Measurements from ENCODE around the gene KRTAP5-9.
"Not testable (repeated sequence)": the region's sequence is repeated elsewhere in the genome, so short reads cannot be mapped to it uniquely, and the experiment has no call there.

- TF ChIP-seq, protein P1, sequence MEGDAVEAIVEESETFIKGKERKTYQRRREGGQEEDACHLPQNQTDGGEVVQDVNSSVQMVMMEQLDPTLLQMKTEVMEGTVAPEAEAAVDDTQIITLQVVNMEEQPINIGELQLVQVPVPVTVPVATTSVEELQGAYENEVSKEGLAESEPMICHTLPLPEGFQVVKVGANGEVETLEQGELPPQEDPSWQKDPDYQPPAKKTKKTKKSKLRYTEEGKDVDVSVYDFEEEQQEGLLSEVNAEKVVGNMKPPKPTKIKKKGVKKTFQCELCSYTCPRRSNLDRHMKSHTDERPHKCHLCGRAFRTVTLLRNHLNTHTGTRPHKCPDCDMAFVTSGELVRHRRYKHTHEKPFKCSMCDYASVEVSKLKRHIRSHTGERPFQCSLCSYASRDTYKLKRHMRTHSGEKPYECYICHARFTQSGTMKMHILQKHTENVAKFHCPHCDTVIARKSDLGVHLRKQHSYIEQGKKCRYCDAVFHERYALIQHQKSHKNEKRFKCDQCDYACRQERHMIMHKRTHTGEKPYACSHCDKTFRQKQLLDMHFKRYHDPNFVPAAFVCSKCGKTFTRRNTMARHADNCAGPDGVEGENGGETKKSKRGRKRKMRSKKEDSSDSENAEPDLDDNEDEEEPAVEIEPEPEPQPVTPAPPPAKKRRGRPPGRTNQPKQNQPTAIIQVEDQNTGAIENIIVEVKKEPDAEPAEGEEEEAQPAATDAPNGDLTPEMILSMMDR (IDR thresholded peaks at IDR 0.05; ENCODE audit: low read length) = not testable (repeated sequence)
- TF ChIP-seq EZH2 (IDR thresholded peaks at IDR 0.05; ENCODE audit: borderline replicate concordance, low read length) = not testable (repeated sequence)
These were observed 7.5 kb upstream of the KRTAP5-9 start for GRCh38 chr11:71540521-71541304.
